HG02981 (cell line): Measurements from ENCODE around the gene ERC2.

Source experiments
- ATAC-seq: cut with Tn5 transposase; IDR thresholded peaks from one replicate; pipeline ENCODE4 v1.9.1; 2021; ENCODE audit warnings: mild to moderate bottlenecking, moderate library complexity; ENCODE audit not compliant: unreplicated experiment

Gene ERC2

GRCh38 chr3:56369914-56370313 is 98.4 kb downstream of the ERC2 start:
- ATAC-seq = no peak

- no peak for ATAC-seq
These were observed 99.4 kb downstream of the ERC2 start for GRCh38 chr3:56368846-56369245.

DNA sequence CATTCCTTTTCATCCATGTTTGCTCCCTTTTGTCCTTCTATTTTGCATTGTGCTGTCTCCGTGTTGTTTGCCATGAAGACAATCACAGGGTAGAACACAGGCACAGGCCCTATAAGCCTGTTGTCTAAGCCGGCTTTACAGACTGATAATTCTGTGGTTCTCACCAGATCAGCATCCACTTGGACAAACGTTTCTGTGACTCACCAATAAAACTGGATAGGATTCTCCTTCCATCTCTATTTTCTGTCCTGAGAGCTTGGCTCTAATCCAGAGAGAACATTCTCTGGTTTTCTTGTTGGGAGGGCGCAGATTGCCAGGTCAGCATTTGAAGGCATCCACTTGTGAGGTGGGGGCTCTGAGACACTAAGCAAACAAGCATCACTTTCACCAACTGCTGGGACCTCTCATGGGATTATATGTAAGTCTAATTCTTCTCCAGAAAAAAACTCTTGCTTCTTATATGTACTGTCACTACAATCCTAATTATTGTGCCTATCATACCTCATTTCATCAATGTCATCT is 101.6 kb downstream of the ERC2 start:
- ATAC-seq = no peak

DNA sequence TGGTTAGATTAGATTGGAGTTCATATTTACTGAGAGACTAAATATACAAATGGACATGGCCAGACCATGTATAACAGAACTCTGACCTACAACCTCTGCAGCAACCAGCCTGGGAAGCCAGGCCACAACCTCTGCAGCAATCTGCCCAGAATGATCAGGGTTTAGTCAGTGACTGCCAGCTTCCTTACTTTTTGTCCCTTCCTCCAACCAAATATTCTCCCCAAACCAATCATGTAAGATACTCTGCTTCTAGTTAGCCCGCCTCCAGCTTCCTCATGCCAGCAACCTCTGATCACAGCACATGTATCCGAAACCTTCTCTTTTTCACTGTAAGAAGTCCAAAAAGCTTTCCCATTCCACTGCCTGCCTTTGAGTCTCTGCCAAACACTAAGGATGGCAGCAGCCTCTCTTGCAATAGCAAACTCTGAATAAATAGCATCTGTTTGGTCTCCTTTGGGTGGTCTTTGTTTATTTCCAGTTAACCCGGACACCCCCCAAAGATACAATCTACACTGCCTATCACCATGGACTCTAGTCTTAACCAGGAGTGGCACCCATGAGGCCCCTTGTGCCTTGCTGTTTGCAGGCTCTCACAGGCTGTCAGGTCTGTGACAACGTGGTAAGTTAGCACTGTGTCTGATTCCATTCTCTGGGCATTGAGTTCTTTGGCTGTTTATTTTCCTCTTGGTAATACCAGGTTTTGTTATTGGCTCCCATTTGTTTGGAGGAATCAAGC is 102.2 kb downstream of the ERC2 start:
- ATAC-seq = no peak

- no peak for ATAC-seq
These were observed 103.6 kb downstream of the ERC2 start for GRCh38 chr3:56364665-56365064.

GRCh38 chr3:56363720-56364119 is 104.5 kb downstream of the ERC2 start:
- ATAC-seq = no peak

GRCh38 chr3:56361731-56362130 is 106.5 kb downstream of the ERC2 start:
- ATAC-seq = no peak

DNA sequence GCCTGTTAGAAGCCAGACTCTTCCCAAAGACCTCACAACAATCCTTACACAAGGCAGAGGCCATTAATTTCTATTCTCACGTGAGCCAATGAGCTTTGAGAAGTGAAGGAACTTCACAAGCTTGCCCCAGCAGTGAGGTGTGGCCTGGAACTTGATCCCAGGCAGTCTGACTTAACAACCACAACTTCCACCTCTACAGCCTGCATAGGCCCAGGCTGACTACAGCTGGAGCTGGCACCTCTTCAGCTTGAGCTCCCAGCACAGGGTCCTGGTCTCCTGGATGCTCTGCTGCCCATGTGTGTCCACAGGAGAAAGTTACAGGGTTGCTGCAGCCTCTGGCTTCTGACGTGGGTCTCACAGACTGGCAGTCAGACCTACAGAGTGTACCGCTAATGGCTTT is 111.0 kb downstream of the ERC2 start:
- no peak for ATAC-seq

- no peak for ATAC-seq
These were observed 111.5 kb downstream of the ERC2 start for GRCh38 chr3:56356808-56357207.

- no peak for ATAC-seq
These were observed 112.6 kb downstream of the ERC2 start for GRCh38 chr3:56355570-56356185.

DNA sequence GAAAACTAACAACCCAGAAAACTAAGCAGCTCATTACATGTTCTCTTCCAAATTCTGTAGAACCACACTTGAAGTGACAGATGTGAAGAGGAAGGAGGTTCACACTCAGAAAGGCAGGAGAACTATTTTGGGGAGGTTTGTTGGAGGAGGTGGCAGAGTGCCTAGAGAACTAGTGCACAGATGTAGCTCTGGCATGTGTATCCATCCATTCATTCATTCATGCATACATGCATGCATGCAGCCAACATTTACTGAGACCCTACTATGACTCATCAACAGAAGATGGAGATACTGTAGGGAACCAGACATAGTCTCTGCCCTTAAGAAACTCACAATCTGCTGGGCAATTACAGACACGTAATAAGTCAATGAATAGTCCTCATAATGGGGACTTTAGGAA is 116.7 kb downstream of the ERC2 start:
- no peak for ATAC-seq

- ATAC-seq = no peak
These were observed 120.9 kb downstream of the ERC2 start for GRCh38 chr3:56347219-56347871.

- ATAC-seq = no peak
These were observed 125.8 kb downstream of the ERC2 start for GRCh38 chr3:56342475-56342874.

DNA sequence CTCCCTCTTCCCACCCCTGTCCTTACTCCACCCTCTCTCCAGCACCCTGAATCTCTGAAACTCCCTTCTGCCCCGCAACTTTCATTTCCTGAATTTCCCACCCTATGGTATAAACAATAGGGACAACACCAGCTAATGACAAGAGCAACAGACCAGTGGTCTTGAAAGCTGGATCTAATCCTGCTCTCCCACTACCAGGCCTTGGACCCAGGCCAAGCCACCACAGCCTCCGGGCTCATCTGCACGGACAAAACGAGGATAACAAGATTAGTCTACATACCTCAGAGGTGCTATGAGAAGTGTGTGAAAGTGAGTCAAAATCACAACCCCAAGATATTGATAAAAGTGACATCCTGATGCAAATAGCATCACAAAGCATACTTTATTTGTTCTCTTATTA is 128.6 kb downstream of the ERC2 start:
- no peak for ATAC-seq

- ATAC-seq = no peak
These were observed 129.0 kb downstream of the ERC2 start for GRCh38 chr3:56339244-56339643.

DNA sequence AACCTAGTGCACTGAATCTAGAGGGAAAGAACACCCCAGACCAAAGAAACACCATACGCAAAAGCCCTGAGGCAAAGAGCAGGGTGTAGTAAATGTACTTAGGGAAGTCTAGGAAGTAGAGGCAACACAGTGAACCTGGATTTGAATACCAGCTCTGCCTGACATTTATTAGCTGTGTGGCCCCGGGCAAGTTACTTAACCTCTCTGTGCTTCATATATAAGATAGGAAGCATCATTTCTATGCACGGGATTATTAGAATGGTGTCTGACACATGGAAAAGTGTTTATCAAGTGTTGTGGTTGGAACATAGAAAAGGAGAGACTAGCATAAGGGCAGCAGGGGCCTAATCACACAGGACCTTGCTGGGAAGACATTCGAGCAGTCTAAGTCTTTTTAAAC is 132.2 kb downstream of the ERC2 start:
- no peak for ATAC-seq

GRCh38 chr3:56324473-56324872 is 143.8 kb downstream of the ERC2 start:
- no peak for ATAC-seq

- no peak for ATAC-seq
These were observed 144.3 kb downstream of the ERC2 start for GRCh38 chr3:56323986-56324420.

GRCh38 chr3:56322862-56323261 is 145.4 kb downstream of the ERC2 start:
- ATAC-seq = no peak

DNA sequence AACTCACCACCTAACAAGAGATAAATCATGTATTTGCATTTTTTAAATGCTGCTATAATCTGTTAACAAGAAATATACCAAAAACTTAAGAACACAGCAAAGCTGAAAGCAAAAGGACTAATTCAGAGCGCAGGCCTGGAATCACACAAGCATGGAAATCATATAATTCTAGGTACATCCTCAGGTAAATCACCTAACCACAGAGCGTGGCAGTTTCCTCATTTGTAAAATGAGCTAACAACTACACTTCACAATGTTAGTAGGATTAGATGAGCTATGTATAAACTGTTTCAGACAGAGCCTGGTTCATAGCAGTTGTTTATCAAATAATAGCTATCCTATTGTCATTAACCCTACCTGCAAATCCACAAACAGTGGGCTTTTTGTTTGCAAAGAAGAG is 146.4 kb downstream of the ERC2 start:
- ATAC-seq = no peak

DNA sequence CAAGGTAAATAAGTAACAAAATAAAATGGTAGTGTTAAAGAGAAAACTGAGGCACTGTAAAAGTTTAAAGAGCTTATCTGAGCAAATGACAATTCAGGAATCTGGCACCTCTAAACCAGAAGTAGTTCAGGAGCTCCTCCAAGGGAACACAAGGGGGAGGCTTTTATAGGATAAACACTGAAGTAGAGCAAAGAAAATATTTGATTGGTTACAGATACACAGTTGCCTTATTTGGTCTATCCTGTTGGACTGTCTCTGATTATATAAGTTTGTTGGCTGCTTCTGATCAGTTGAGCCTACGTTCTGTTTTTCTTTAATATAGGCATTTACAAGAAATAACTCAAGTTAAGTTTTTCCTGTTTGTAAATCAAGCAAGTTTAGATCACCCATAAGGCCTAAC is 146.9 kb downstream of the ERC2 start:
- ATAC-seq = no peak

- ATAC-seq = no peak
These were observed 147.4 kb downstream of the ERC2 start for GRCh38 chr3:56320883-56321282.
